H9 (cell line): Measurements from ENCODE around the gene RARS1. TPM values are rescaled to one million over a fixed set of nuclear protein-coding genes. Genes with fewer than 3 reads are reported as not detected.

ENCODE experiments used
- DNase-seq: peaks from one replicate; pipeline ENCODE4 v3.0.0-alpha.2; 2017
- H2AFZ ChIP-seq: one replicate; pipeline ENCODE4 v1.6.1; 2013; ENCODE audit warnings: mild to moderate bottlenecking, low read length, control low read depth, moderate library complexity
- H2AK5ac ChIP-seq: 2 replicates; pipeline ENCODE4 v1.6.1; 2013; ENCODE audit warnings: low read length, control low read depth, mixed read lengths; ENCODE audit not compliant: insufficient read length
- H2BK120ac ChIP-seq: one replicate; pipeline ENCODE4 v1.6.1; 2013; ENCODE audit warnings: low read depth, mild to moderate bottlenecking, low read length, control low read depth, inconsistent platforms; ENCODE audit not compliant: poor library complexity, severe bottlenecking
- H2BK12ac ChIP-seq: 2 replicates; pipeline ENCODE4 v1.6.1; 2013; ENCODE audit warnings: low read length, control low read depth, mixed read lengths, low read depth; ENCODE audit not compliant: insufficient read length
- H2BK15ac ChIP-seq: 2 replicates; pipeline ENCODE4 v1.6.1; 2013; ENCODE audit warnings: low read depth, low read length, control low read depth
- H2BK20ac ChIP-seq: one replicate; pipeline ENCODE4 v1.6.1; 2013; ENCODE audit warnings: low read depth, mild to moderate bottlenecking, low read length, control low read depth, inconsistent platforms; ENCODE audit not compliant: poor library complexity, severe bottlenecking
- H2BK5ac ChIP-seq: 2 replicates; pipeline ENCODE4 v1.6.1; 2013; ENCODE audit warnings: low read length, control low read depth, mixed read lengths; ENCODE audit not compliant: insufficient read length
- H3K14ac ChIP-seq: 2 replicates; pipeline ENCODE4 v1.6.1; 2013; ENCODE audit warnings: low read length, control low read depth; ENCODE audit not compliant: insufficient read depth
- H3K18ac ChIP-seq: 2 replicates; pipeline ENCODE4 v1.6.1; 2013; ENCODE audit warnings: low read depth, mild to moderate bottlenecking, mixed read lengths, low read length, control low read depth; ENCODE audit not compliant: insufficient read length
- H3K23ac ChIP-seq: 2 replicates; pipeline ENCODE4 v1.6.1; 2013; ENCODE audit warnings: low read length, control low read depth, mixed read lengths, low read depth; ENCODE audit not compliant: insufficient read length
- H3K23me2 ChIP-seq: 2 replicates; pipeline ENCODE4 v1.6.1; 2013; ENCODE audit warnings: low read depth, mild to moderate bottlenecking, mixed read lengths, low read length, control low read depth; ENCODE audit not compliant: insufficient read length, poor library complexity, severe bottlenecking
- H3K27ac ChIP-seq: 2 replicates; pipeline ENCODE4 v1.5.1; 2013; ENCODE audit warnings: low read length, control low read depth, mixed read lengths, low read depth; ENCODE audit not compliant: insufficient read length
- H3K27me3 ChIP-seq: 2 replicates; pipeline ENCODE4 v1.6.1; 2013; ENCODE audit warnings: low read length, control low read depth, inconsistent platforms; ENCODE audit not compliant: insufficient read depth
- H3K4ac ChIP-seq: 2 replicates; pipeline ENCODE4 v1.6.1; 2013; ENCODE audit warnings: low read depth, mild to moderate bottlenecking, control low read depth, inconsistent platforms, low read length, moderate library complexity
- H3K4me1 ChIP-seq: 2 replicates; pipeline ENCODE4 v1.6.1; 2013; ENCODE audit warnings: low read length, control low read depth, inconsistent platforms; ENCODE audit not compliant: insufficient read depth
- H3K4me2 ChIP-seq: 2 replicates; pipeline ENCODE4 v1.6.1; 2013; ENCODE audit warnings: low read length, control low read depth, mixed read lengths; ENCODE audit not compliant: insufficient read length, insufficient read depth
- H3K56ac ChIP-seq: 2 replicates; pipeline ENCODE4 v1.6.1; 2013; ENCODE audit warnings: low read depth, mild to moderate bottlenecking, mixed read lengths, low read length, control low read depth; ENCODE audit not compliant: insufficient read length
- H3K79me1 ChIP-seq: 2 replicates; pipeline ENCODE4 v1.6.1; 2013; ENCODE audit warnings: low read depth, mild to moderate bottlenecking, moderate library complexity, low read length, control low read depth, inconsistent platforms; ENCODE audit not compliant: insufficient read depth, poor library complexity, severe bottlenecking
- H3K79me2 ChIP-seq: 2 replicates; pipeline ENCODE4 v1.6.1; 2013; ENCODE audit warnings: low read length, control low read depth, inconsistent platforms; ENCODE audit not compliant: insufficient read depth
- H3K9ac ChIP-seq: 2 replicates; pipeline ENCODE4 v1.6.1; 2013; ENCODE audit warnings: low read length, control low read depth, mixed read lengths; ENCODE audit not compliant: insufficient read length; ENCODE audit errors: extremely low read depth
- H3K9me3 ChIP-seq: one replicate; pipeline ENCODE4 v1.6.1; 2013; ENCODE audit warnings: low read depth, low read length, inconsistent platforms; ENCODE audit not compliant: control insufficient read depth
- H3T11ph ChIP-seq: one replicate; pipeline ENCODE4 v1.6.1; 2013; ENCODE audit warnings: mild to moderate bottlenecking, low read length, control low read depth, inconsistent platforms
- H4K20me1 ChIP-seq: one replicate; pipeline ENCODE4 v1.6.1; 2013; ENCODE audit not compliant: control insufficient read depth, insufficient read length, insufficient read depth
- H4K5ac ChIP-seq: 2 replicates; pipeline ENCODE4 v1.6.1; 2013; ENCODE audit warnings: low read depth, mild to moderate bottlenecking, mixed read lengths, low read length, control low read depth; ENCODE audit not compliant: insufficient read length
- H4K8ac ChIP-seq: replicated peaks from 2 replicates; pipeline ENCODE4 v1.6.1; 2013; ENCODE audit warnings: low read length, control low read depth, mixed read lengths, low read depth; ENCODE audit not compliant: insufficient read length
- H4K91ac ChIP-seq: 2 replicates; pipeline ENCODE4 v1.6.1; 2013; ENCODE audit warnings: low read depth, mild to moderate bottlenecking, moderate library complexity, mixed read lengths, low read length, control low read depth; ENCODE audit not compliant: insufficient read length
- H3K27ac Mint-ChIP-seq, 3 experiments: 2 replicates in 2 of 3; 3 replicates in 1 of 3; pipeline ENCODE4 v1.8.0; 2020 to 2021; ENCODE audit warnings: mixed read lengths in 3 of 3, mild to moderate bottlenecking in 1 of 3, moderate library complexity in 1 of 3
- H3K27me3 Mint-ChIP-seq: 2 replicates; pipeline ENCODE4 v1.8.0; 2021; ENCODE audit warnings: low read depth, mild to moderate bottlenecking, moderate library complexity, mixed read lengths
- H3K36me3 Mint-ChIP-seq, 3 experiments: 2 replicates in 2 of 3; 3 replicates in 1 of 3; pipeline ENCODE4 v1.8.0; 2020 to 2021; ENCODE audit warnings: low read depth in 3 of 3, mixed read lengths in 3 of 3; ENCODE audit not compliant: insufficient read depth in 1 of 3
- H3K4me1 Mint-ChIP-seq, 2 experiments: 2 replicates each; pipeline ENCODE4 v1.8.0; 2020; ENCODE audit warnings: mixed read lengths in 2 of 2
- H3K4me3 Mint-ChIP-seq, 2 experiments: 2 replicates in 1 of 2; 3 replicates in 1 of 2; pipeline ENCODE4 v1.8.0; 2020 to 2021; ENCODE audit warnings: mild to moderate bottlenecking in 2 of 2, mixed read lengths in 2 of 2, moderate library complexity in 1 of 2
- H3K9me3 Mint-ChIP-seq, 2 experiments: 2 replicates in 1 of 2; 3 replicates in 1 of 2; pipeline ENCODE4 v1.8.0; 2020; ENCODE audit warnings: mild to moderate bottlenecking in 2 of 2, mixed read lengths in 2 of 2, moderate library complexity in 1 of 2
- WGBS: extraction: QIAGEN DNeasy Blood & Tissue Kit; methylation state at CpG from one replicate; pipeline ENCODE4 v1.1.7; 2013; ENCODE audit warnings: missing lambda C conversion rate, low lambda C conversion rate, mixed read lengths; ENCODE audit not compliant: insufficient read length; ENCODE audit errors: extremely low coverage; 5-methylcytosine and 5-hydroxymethylcytosine counted together
- total RNA-seq: library from RNA; stranded (reverse); gene quantifications from 2 replicates; pipeline ENCODE4 v1.2.1, GENCODE V29; 2021
- TF ChIP-seq, protein P1 (sequence below): fragments of 200-600 bp; sonication (generic); conservative IDR thresholded peaks from 3 replicates; pipeline ENCODE4 v1.8.0; 2021; ENCODE audit warnings: antibody characterized with exemption, mild to moderate bottlenecking

Gene RARS1
- total RNA-seq, 1 experiment from 2014 or later, result 108 TPM

DNA sequence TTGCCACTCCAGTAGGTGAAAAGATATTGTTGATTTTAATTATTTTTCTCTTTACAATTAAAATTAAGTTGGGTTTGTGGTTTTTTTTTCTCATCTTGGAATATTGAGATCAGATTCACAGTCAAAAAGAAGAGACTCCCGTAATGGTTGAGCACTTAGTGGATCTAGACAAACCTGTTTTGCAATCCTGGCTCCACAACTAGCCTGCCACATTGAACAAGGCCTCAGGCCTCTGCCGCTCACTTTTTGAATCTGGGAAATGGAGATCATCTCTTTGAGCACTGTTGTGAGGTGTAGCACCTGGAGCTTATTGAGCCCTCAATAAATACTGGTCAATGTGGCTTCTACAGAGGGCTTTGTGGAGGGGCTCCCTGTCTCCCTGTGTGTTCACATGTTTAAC lies 37.1 kb upstream of the RARS1 start:
- H3K4me1 Mint-ChIP-seq, result no peaks in the 10 kb centered on the region
- Histone ChIP-seq H3K4ac (no peak overlapping the region), H2BK5ac (no peak overlapping the region), H2BK12ac (no peak overlapping the region), H3K79me1 (no peaks in the 10 kb centered on the region), H3K79me2 (no peaks in the 10 kb centered on the region), H2AFZ (no peak overlapping the region), H3K4me1 (no peaks in the 10 kb centered on the region), H4K8ac (no peak overlapping the region), H3K27ac (no peak overlapping the region), H2BK15ac (no peak overlapping the region), H3K23ac (no peak overlapping the region), H4K91ac (no peak overlapping the region), H3K56ac (no peak overlapping the region), H3K18ac (no peak overlapping the region), H3K9me3 (no peaks in the 10 kb centered on the region), H2AK5ac (no peak overlapping the region), H3K4me2 (no peak overlapping the region), H2BK120ac (no peak overlapping the region), H4K20me1 (no peaks in the 10 kb centered on the region), H2BK20ac (no peak overlapping the region), H3K27me3 (no peaks in the 10 kb centered on the region), H3K23me2 (no peaks in the 10 kb centered on the region), H3T11ph (no peak overlapping the region), H4K5ac (no peak overlapping the region), H3K14ac (no peak overlapping the region), H3K9ac (no peak overlapping the region)
- H3K27me3 Mint-ChIP-seq, result no peaks in the 10 kb centered on the region; the same call in 1 of the 2 replicates
- H3K36me3 Mint-ChIP-seq, result peaks cover 10 to 37% (median 36%) of the 10 kb centered on the region in 3 experiments; a peak in 6 of 7 replicates
- no peak for DNase-seq
- H3K9me3 Mint-ChIP-seq, result no peaks in the 10 kb centered on the region
- peak overlapping the region; percentile 27 to 78 (median 52); a peak in 1 of 7 replicates for H3K27ac Mint-ChIP-seq
- WGBS, result no CpG with 5 or more reads among the region's 2 CpGs
- H3K4me3 Mint-ChIP-seq, result no peak overlapping the region
- TF ChIP-seq, protein P1, sequence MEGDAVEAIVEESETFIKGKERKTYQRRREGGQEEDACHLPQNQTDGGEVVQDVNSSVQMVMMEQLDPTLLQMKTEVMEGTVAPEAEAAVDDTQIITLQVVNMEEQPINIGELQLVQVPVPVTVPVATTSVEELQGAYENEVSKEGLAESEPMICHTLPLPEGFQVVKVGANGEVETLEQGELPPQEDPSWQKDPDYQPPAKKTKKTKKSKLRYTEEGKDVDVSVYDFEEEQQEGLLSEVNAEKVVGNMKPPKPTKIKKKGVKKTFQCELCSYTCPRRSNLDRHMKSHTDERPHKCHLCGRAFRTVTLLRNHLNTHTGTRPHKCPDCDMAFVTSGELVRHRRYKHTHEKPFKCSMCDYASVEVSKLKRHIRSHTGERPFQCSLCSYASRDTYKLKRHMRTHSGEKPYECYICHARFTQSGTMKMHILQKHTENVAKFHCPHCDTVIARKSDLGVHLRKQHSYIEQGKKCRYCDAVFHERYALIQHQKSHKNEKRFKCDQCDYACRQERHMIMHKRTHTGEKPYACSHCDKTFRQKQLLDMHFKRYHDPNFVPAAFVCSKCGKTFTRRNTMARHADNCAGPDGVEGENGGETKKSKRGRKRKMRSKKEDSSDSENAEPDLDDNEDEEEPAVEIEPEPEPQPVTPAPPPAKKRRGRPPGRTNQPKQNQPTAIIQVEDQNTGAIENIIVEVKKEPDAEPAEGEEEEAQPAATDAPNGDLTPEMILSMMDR, result no peak
